HG02973 (cell line): ENCODE data around the gene ATP1B3.
"Not testable (repeated sequence)": the region's sequence is repeated elsewhere in the genome, so short reads cannot be mapped to it uniquely, and the experiment has no call there.

Experiments used
- ATAC-seq: cut with Tn5 transposase; IDR thresholded peaks from one replicate; pipeline ENCODE4 v1.9.1; 2021; ENCODE audit warnings: moderate library complexity; ENCODE audit not compliant: unreplicated experiment

Gene ATP1B3

GRCh38 chr3:141941093-141941492, 64.7 kb downstream of the ATP1B3 start:
- no peak for ATAC-seq

GRCh38 chr3:141942006-141942405, 65.6 kb downstream of the ATP1B3 start:
- ATAC-seq: no peak

- ATAC-seq: no peak
Observed at GRCh38 chr3:141945726-141946485, 69.5 kb downstream of the ATP1B3 start.

GRCh38 chr3:141949399-141949798, 73.0 kb downstream of the ATP1B3 start:
- ATAC-seq: no peak

DNA sequence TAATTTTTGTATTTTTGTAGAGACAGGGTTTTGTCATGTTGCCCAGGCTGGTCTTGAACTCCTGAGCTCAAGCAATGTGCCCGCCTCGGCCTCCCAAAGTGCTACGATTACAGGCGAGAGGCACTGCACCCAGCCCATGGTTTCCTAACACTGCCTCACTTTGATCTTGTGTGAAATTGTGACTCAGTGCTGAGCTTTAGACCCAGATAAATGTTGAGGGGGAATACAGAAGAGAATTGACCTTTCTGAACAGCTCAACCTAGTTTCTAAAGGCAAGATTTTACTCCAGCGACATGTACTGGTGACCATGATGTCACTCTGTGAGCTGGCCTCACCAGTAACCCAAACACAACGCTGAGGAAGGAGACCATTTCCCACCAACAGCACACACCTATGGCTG, 73.5 kb downstream of the ATP1B3 start:
- ATAC-seq: no peak

- ATAC-seq: no peak
Observed at GRCh38 chr3:141950572-141951493, 74.4 kb downstream of the ATP1B3 start.

- no peak for ATAC-seq
Observed at GRCh38 chr3:141952611-141953010, 76.2 kb downstream of the ATP1B3 start.

- ATAC-seq: no peak
Observed at GRCh38 chr3:141955175-141955574, 78.7 kb downstream of the ATP1B3 start.

DNA sequence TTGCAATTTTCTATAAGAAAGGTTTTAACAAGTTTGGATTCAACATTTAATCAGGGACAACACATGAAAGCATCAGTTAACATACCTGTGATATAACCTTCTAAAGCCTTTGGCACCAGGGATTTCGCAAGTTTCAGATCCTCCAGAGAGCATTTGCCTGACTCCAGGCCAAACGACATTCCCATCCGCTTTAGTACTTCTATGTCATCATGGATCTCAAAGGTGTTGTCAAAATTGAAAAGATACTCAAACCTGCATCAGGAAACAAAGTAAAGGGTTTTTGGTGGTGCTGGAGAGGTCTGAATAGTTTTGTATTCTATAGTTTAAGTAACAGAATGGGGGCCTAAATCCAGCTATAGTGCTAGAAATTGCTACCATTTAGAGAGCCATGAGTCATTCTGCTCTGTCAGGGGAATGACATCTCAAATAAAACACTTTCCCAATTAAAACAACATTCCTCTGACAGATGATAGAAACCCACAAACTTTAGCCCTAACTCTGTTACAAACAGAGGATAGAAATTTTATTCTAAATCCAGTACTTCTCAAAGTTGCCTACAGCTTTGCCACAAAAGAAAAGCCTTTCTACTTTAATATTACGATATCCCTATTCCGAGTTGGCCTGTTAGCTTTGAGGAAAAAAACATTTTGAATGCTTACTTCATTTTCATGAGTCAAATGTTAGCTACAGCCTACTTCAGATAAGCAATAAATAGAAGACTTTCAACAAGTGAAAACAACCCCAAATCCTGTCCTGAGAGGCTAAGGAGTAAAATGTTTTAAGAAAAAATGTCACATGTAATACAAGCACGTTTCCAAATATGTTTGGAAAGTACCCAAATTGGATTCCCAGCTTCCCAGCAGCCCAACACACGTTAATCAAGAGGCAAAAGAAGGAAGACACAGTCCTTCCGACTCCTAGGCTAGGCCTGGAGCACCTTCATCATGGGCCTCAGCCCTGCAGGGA, 83.4 kb downstream of the ATP1B3 start:
- no peak for ATAC-seq

GRCh38 chr3:141960731-141961130, 84.3 kb downstream of the ATP1B3 start:
- no peak for ATAC-seq

DNA sequence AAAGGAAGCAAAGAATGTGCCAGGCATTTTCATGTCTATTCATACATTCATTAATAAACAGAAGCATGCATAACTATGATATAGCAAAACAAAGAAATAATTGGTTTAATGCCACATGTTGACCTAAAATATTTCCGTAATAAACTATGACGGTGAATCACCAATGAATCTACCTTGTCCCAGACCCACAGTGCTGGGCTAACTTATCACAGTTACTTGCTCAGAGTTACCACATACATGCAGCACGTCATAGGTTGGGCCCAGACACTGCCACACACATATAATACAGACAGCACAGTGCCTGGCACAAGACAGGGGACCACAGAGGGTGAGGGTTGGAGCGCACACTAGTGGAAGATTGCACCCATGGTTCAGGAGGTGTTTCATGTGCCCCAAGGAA, 86.9 kb downstream of the ATP1B3 start:
- no peak for ATAC-seq

DNA sequence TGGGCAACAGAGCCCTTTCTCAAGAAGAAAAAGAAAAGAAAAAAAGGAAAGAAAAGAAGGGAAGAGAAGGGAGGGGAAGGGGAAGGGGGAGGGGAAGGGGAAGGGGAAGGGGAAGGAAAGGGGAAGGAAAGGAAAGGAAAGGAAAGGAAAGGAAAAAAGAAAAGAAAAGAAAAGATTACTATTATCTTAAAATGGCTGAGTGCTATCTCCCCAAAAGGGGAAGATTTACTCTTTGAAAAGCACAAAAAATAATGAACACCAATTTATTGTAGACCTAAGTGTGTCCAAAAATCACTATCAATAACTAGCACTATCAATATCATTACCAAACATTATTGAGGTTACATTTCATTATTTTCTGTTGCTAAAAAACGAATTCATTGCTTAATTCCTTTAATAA, 89.0 kb downstream of the ATP1B3 start:
- no peak for ATAC-seq

DNA sequence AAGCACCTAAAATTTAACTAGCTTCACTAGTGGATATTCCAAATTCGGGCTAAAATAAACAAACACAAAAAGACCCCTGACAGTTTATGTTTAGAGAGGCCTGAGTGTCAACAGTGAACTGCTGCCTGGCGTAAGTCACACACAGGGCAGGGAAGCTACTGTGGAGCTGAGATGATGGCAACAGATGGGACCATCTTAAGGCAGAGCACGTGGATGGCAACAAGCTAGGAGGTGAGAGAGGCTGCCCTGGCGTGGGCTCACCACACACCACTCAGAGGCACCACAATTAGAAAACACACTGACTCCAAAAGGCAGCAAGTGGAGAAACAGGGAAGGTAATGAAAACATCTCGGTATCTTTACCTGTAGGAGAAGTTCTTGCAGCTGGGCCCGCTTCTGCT, 93.3 kb downstream of the ATP1B3 start:
- no peak for ATAC-seq

DNA sequence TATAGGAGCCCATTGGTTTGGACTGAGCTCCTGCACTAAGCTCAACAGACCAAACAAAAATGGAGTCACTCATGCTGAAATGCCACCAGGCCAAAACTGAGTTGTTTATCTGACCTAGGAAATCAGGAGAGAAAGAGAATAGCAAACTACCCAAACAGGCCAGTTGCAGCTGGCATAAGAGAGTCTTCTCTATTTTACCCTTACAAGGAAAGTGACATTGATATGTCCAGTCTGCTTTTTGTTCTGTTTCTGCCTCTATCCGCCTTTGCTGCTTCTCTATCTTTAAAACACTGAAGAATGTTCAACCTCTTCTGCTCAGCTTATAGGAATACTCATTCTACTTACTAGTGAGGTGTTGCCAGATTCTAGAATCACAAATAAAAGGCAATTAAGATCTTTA, 95.1 kb downstream of the ATP1B3 start:
- ATAC-seq: no peak

GRCh38 chr3:141972399-141972798, 96.0 kb downstream of the ATP1B3 start:
- ATAC-seq: no peak

DNA sequence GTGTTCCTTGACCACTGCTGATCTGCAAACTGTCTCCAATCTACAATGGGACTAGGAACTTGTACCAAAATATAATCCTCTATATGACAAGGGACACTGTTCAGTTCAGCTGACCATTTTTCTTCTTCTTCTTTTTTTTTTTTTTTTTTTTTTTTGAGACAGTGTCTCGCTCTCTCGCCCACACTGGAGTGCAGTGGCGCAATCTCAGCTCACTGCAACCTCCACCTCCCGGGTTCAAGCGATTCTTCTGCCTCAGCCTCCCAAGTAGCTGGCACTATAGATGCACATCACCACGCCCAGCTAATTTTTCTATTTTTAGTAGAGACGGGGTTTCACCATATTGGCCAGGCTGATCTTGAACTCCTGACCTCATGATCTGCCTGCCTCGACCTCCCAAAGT, 98.3 kb downstream of the ATP1B3 start:
- not testable (repeated sequence) for ATAC-seq
